Neural cell (in vitro differentiated cells): ENCODE measurements around the gene TMEM186. TPM values are rescaled to one million over a fixed set of nuclear protein-coding genes. Genes with fewer than 3 reads are reported as not detected.

Experiments
- H2AFZ ChIP-seq: fragments of 200-600, 300-800 bp; sonication (generic), shearing (Covaris generic); 2 replicates; pipeline ENCODE4 v1.6.0; 2014; ENCODE audit warnings: low read depth, mild to moderate bottlenecking, antibody characterized with exemption, low read length, moderate library complexity
- H3F3A ChIP-seq: fragments of 200-600 bp; shearing (Covaris generic); 2 replicates; pipeline ENCODE4 v1.6.1; 2016; ENCODE audit warnings: mild to moderate bottlenecking, moderate library complexity, mixed read lengths, antibody characterized with exemption, low read length; ENCODE audit not compliant: insufficient read depth, poor library complexity, severe bottlenecking
- H3K27ac ChIP-seq: fragments of 200-600, 300-800 bp; sonication (generic), shearing (Covaris generic); 2 replicates; pipeline ENCODE4 v1.5.1; 2014; ENCODE audit warnings: mild to moderate bottlenecking, low read length, moderate library complexity
- H3K27me3 ChIP-seq: fragments of 300-800, 200-600 bp; sonication (generic), shearing (Covaris generic); 2 replicates; pipeline ENCODE4 v1.6.0; 2014; ENCODE audit warnings: mild to moderate bottlenecking, low read depth, low read length, moderate library complexity; ENCODE audit not compliant: insufficient read depth
- H3K36me3 ChIP-seq: fragments of 300-800, 200-600 bp; sonication (generic), shearing (Covaris generic); 2 replicates; pipeline ENCODE4 v1.5.1; 2014; ENCODE audit warnings: mild to moderate bottlenecking, antibody characterized with exemption, low read length, moderate library complexity; ENCODE audit not compliant: insufficient read depth
- H3K4me2 ChIP-seq: fragments of 300-800, 200-600 bp; sonication (generic), shearing (Covaris generic); 2 replicates; pipeline ENCODE4 v1.6.0; 2014; ENCODE audit warnings: mild to moderate bottlenecking, low read length
- H3K4me3 ChIP-seq: fragments of 300-800, 200-600 bp; sonication (generic), shearing (Covaris generic); 2 replicates; pipeline ENCODE4 v1.5.1; 2014; ENCODE audit warnings: mild to moderate bottlenecking, low read length, moderate library complexity
- H3K79me2 ChIP-seq: fragments of 200-600 bp; shearing (Covaris generic); replicated peaks from 2 replicates; pipeline ENCODE4 v1.6.0; 2014; ENCODE audit warnings: mild to moderate bottlenecking, low read length, moderate library complexity; ENCODE audit not compliant: insufficient read depth
- H3K9ac ChIP-seq: fragments of 300-800, 200-600 bp; sonication (generic), shearing (Covaris generic); 2 replicates; pipeline ENCODE4 v1.6.1; 2016; ENCODE audit warnings: mild to moderate bottlenecking, low read length, mixed read lengths
- H3K9me2 ChIP-seq: fragments of 200-600 bp; shearing (Covaris generic); 2 replicates; pipeline ENCODE4 v1.6.1; 2016; ENCODE audit warnings: mild to moderate bottlenecking, low read length, mixed read lengths; ENCODE audit not compliant: insufficient read depth
- H3K9me3 ChIP-seq: fragments of 200-600, 300-800 bp; sonication (generic), shearing (Covaris generic); 2 replicates; pipeline ENCODE4 v1.6.1; 2016; ENCODE audit warnings: mild to moderate bottlenecking, mixed run types, low read length, moderate library complexity, mixed read lengths
- H4K20me1 ChIP-seq: fragments of 200-600 bp; shearing (Covaris generic); 2 replicates; pipeline ENCODE4 v1.6.1; 2016; ENCODE audit warnings: mild to moderate bottlenecking, mixed run types; ENCODE audit not compliant: insufficient read depth
- CTCF ChIP-seq: fragments of 450-650 bp; IDR thresholded peaks from 2 replicates; pipeline ENCODE4 v1.5.1; 2014; ENCODE audit warnings: antibody characterized with exemption, mild to moderate bottlenecking, moderate library complexity; ENCODE audit not compliant: poor library complexity, severe bottlenecking
- EP300 ChIP-seq: fragments of 450-650 bp; conservative IDR thresholded peaks from 2 replicates; pipeline ENCODE4 v1.6.1; 2014; ENCODE audit warnings: antibody characterized with exemption, mild to moderate bottlenecking, moderate library complexity; ENCODE audit not compliant: poor library complexity, severe bottlenecking
- EZH2 ChIP-seq: fragments of 200-600, 300-800 bp; shearing (Covaris generic), sonication (generic); IDR thresholded peaks from 2 replicates; pipeline ENCODE4 v1.6.1; 2014; ENCODE audit warnings: antibody characterized with exemption, low read length, borderline replicate concordance, mild to moderate bottlenecking; ENCODE audit not compliant: insufficient read depth, poor library complexity, severe bottlenecking
- MXI1 ChIP-seq: fragments of 450-650 bp; conservative IDR thresholded peaks from 2 replicates; pipeline ENCODE4 v1.6.1; 2014; ENCODE audit warnings: antibody characterized with exemption, mild to moderate bottlenecking; ENCODE audit not compliant: poor library complexity, severe bottlenecking
- POLR2AphosphoS5 ChIP-seq: IDR thresholded peaks from 2 replicates; pipeline ENCODE4 v1.6.1; 2012
- RAD21 ChIP-seq: fragments of 450-650 bp; conservative IDR thresholded peaks from 2 replicates; pipeline ENCODE4 v1.6.1; 2014; ENCODE audit warnings: antibody characterized with exemption, mild to moderate bottlenecking, moderate library complexity
- SMC3 ChIP-seq: fragments of 450-650 bp; conservative IDR thresholded peaks from 2 replicates; pipeline ENCODE4 v1.6.1; 2014; ENCODE audit warnings: antibody characterized with exemption, mild to moderate bottlenecking, moderate library complexity; ENCODE audit not compliant: poor library complexity
- TAF1 ChIP-seq: IDR thresholded peaks from 2 replicates; pipeline ENCODE4 v1.6.1; 2012; ENCODE audit warnings: low read depth
- polyA plus RNA-seq: library from polyadenylated mRNA; depleted of rRNA; stranded (reverse); fragments of >200 nt; gene quantifications from 2 replicates; pipeline ENCODE4 v1.2.3, GENCODE V29; 2014
- TF ChIP-seq, protein P1 (sequence below): IDR thresholded peaks from 2 replicates; pipeline ENCODE4 v1.6.1; 2012; ENCODE audit warnings: borderline replicate concordance

The TMEM186 gene
- polyA plus RNA-seq, 1 donor from 2014 or later, result 7.7 TPM

GRCh38 chr16:8816967-8817655 lies 19.7 kb upstream of the TMEM186 start:
- no peaks in the 10 kb centered on the region for H3K9me2 ChIP-seq
- H3K9ac ChIP-seq, result no peak overlapping the region
- H3K36me3 ChIP-seq, result peaks cover 4% of the 10 kb centered on the region

GRCh38 chr16:8814095-8814806 lies 16.8 kb upstream of the TMEM186 start:
- Histone ChIP-seq H3K9ac (no peak overlapping the region), H3K36me3 (peaks cover 4% of the 10 kb centered on the region), H3K79me2 (no peaks in the 10 kb centered on the region), H3K27ac (no peak overlapping the region), H3F3A (no peaks in the 10 kb centered on the region), H3K4me2 (no peak overlapping the region), H3K9me3 (no peaks in the 10 kb centered on the region), H2AFZ (no peak overlapping the region), H3K27me3 (no peaks in the 10 kb centered on the region), H3K4me3 (no peak overlapping the region), H3K9me2 (no peaks in the 10 kb centered on the region), H4K20me1 (no peaks in the 10 kb centered on the region)
- TF ChIP-seq SMC3 (no peak), TAF1 (no peak), EP300 (no peak), EZH2 (no peak), CTCF (no peak)
- TF ChIP-seq, protein P1, sequence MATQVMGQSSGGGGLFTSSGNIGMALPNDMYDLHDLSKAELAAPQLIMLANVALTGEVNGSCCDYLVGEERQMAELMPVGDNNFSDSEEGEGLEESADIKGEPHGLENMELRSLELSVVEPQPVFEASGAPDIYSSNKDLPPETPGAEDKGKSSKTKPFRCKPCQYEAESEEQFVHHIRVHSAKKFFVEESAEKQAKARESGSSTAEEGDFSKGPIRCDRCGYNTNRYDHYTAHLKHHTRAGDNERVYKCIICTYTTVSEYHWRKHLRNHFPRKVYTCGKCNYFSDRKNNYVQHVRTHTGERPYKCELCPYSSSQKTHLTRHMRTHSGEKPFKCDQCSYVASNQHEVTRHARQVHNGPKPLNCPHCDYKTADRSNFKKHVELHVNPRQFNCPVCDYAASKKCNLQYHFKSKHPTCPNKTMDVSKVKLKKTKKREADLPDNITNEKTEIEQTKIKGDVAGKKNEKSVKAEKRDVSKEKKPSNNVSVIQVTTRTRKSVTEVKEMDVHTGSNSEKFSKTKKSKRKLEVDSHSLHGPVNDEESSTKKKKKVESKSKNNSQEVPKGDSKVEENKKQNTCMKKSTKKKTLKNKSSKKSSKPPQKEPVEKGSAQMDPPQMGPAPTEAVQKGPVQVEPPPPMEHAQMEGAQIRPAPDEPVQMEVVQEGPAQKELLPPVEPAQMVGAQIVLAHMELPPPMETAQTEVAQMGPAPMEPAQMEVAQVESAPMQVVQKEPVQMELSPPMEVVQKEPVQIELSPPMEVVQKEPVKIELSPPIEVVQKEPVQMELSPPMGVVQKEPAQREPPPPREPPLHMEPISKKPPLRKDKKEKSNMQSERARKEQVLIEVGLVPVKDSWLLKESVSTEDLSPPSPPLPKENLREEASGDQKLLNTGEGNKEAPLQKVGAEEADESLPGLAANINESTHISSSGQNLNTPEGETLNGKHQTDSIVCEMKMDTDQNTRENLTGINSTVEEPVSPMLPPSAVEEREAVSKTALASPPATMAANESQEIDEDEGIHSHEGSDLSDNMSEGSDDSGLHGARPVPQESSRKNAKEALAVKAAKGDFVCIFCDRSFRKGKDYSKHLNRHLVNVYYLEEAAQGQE, result no peak

More at GRCh38 chr16:8816967-8817655, 19.7 kb upstream of the TMEM186 start:
- Histone ChIP-seq H3F3A (no peaks in the 10 kb centered on the region), H3K4me2 (no peak overlapping the region), H3K27ac (no peak overlapping the region), H3K79me2 (no peaks in the 10 kb centered on the region), H4K20me1 (no peaks in the 10 kb centered on the region), H2AFZ (no peak overlapping the region), H3K4me3 (no peak overlapping the region), H3K27me3 (no peaks in the 10 kb centered on the region), H3K9me3 (no peaks in the 10 kb centered on the region)
- TF ChIP-seq CTCF (no peak), MXI1 (no peak), EP300 (no peak), POLR2AphosphoS5 (no peak), EZH2 (no peak), SMC3 (no peak), TAF1 (no peak), RAD21 (no peak)
- TF ChIP-seq, protein P1, result no peak
